IPS-18a (cell line): ENCODE data around the gene SQSTM1.

ENCODE experiments used
- H3K27ac ChIP-seq: one replicate; pipeline ENCODE4 v1.5.1; 2013; ENCODE audit warnings: low read length
- H3K27me3 ChIP-seq: one replicate; pipeline ENCODE4 v1.6.1; 2013; ENCODE audit warnings: mild to moderate bottlenecking, low read length; ENCODE audit not compliant: control insufficient read depth, insufficient read depth
- H3K36me3 ChIP-seq: one replicate; pipeline ENCODE4 v1.6.1; 2013; ENCODE audit warnings: low read depth, low read length; ENCODE audit not compliant: control insufficient read depth
- H3K4me1 ChIP-seq: one replicate; pipeline ENCODE4 v1.6.1; 2013; ENCODE audit warnings: low read depth, low read length; ENCODE audit not compliant: control insufficient read depth
- H3K4me3 ChIP-seq: one replicate; pipeline ENCODE4 v1.5.1; 2013; ENCODE audit warnings: low read length
- H3K9ac ChIP-seq: one replicate; pipeline ENCODE4 v1.6.1; 2013; ENCODE audit warnings: mild to moderate bottlenecking, low read length, moderate library complexity
- H3K9me3 ChIP-seq: one replicate; pipeline ENCODE4 v1.6.1; 2013; ENCODE audit warnings: low read depth, low read length; ENCODE audit not compliant: control insufficient read depth

The SQSTM1 gene

GRCh38 chr5:179822444-179822990, 1.8 kb downstream of the SQSTM1 start:
- H3K36me3 ChIP-seq = peaks cover 45% of the 10 kb centered on the region
- H3K27ac ChIP-seq = no peak overlapping the region
- H3K4me3 ChIP-seq = peak overlapping the region; percentile 52
- H3K4me1 ChIP-seq = peaks cover 27% of the 10 kb centered on the region
- peaks cover 9% of the 10 kb centered on the region for H3K27me3 ChIP-seq
- no peak overlapping the region for H3K9ac ChIP-seq
- H3K9me3 ChIP-seq = no peaks in the 10 kb centered on the region

GRCh38 chr5:179823937-179824744, 3.4 kb downstream of the SQSTM1 start:
- Histone ChIP-seq H3K4me3 (no peak overlapping the region), H3K4me1 (peaks cover 27% of the 10 kb centered on the region), H3K27ac (no peak overlapping the region), H3K9ac (no peak overlapping the region), H3K36me3 (peaks cover 55% of the 10 kb centered on the region), H3K27me3 (peaks cover 3% of the 10 kb centered on the region), H3K9me3 (no peaks in the 10 kb centered on the region)

DNA sequence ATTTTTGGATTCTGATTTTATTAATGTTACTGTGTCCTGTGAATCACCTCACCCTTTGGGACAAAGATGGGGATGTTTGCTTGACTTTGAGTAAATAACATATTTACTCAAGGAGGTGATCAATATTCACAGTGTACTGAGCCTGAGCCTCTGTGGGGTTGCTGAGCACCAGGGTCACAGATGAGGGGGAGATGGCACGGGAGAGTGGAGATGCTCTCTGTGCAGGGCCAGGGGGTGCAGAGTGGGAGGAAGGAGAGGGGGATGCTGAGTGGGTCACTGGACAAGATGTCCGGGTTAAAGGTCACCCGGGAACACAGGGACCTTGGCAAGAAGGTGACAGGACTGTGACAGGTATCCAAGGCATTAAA, 4.0 kb downstream of the SQSTM1 start:
- peaks cover 25% of the 10 kb centered on the region for H3K4me1 ChIP-seq
- H3K36me3 ChIP-seq = peaks cover 58% of the 10 kb centered on the region
- H3K4me3 ChIP-seq = no peak overlapping the region
- no peaks in the 10 kb centered on the region for H3K9me3 ChIP-seq
- peaks cover 2% of the 10 kb centered on the region for H3K27me3 ChIP-seq
- no peak overlapping the region for H3K27ac ChIP-seq
- no peak overlapping the region for H3K9ac ChIP-seq

DNA sequence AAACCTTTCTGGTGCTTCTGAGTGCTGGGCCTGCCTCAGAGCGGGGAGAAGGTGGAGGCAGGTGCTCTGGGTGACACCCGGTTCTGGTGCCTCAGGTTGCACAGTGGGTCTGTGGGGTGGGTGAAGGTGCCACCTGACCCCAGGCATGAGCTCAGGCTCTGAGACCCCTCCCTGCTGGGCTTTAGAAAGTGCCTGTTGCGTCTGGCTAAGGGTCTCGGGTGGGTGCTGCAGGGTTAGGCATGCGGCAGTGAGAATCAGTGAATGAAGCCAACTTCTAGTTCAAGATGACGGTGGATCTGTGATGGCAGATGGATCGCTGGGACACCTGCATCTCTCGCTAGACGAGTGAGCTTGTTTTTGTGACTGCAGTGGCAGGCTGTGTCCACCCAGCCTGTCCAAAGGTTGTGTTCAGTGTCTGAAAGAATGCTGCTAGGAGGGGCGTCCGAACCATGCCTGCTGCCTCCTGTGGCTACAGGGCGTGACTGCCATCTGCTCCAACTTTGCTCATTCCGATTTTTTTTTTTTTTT, 5.0 kb downstream of the SQSTM1 start:
- Histone ChIP-seq H3K4me1 (peaks cover 17% of the 10 kb centered on the region), H3K9ac (no peak overlapping the region), H3K4me3 (no peak overlapping the region), H3K36me3 (peaks cover 68% of the 10 kb centered on the region), H3K9me3 (no peaks in the 10 kb centered on the region), H3K27me3 (no peaks in the 10 kb centered on the region), H3K27ac (no peak overlapping the region)

- Histone ChIP-seq H3K9me3 (no peaks in the 10 kb centered on the region), H3K9ac (no peak overlapping the region), H3K4me3 (no peak overlapping the region), H3K27me3 (no peaks in the 10 kb centered on the region), H3K36me3 (peaks cover 84% of the 10 kb centered on the region), H3K4me1 (peaks cover 9% of the 10 kb centered on the region), H3K27ac (no peak overlapping the region)
Observed at GRCh38 chr5:179827680-179828079, 7.0 kb downstream of the SQSTM1 start.

GRCh38 chr5:179828756-179829421, 8.2 kb downstream of the SQSTM1 start:
- Histone ChIP-seq H3K9me3 (no peaks in the 10 kb centered on the region), H3K4me1 (peaks cover 9% of the 10 kb centered on the region), H3K4me3 (no peak overlapping the region), H3K36me3 (peaks cover 86% of the 10 kb centered on the region), H3K27me3 (no peaks in the 10 kb centered on the region), H3K27ac (no peak overlapping the region), H3K9ac (no peak overlapping the region)

DNA sequence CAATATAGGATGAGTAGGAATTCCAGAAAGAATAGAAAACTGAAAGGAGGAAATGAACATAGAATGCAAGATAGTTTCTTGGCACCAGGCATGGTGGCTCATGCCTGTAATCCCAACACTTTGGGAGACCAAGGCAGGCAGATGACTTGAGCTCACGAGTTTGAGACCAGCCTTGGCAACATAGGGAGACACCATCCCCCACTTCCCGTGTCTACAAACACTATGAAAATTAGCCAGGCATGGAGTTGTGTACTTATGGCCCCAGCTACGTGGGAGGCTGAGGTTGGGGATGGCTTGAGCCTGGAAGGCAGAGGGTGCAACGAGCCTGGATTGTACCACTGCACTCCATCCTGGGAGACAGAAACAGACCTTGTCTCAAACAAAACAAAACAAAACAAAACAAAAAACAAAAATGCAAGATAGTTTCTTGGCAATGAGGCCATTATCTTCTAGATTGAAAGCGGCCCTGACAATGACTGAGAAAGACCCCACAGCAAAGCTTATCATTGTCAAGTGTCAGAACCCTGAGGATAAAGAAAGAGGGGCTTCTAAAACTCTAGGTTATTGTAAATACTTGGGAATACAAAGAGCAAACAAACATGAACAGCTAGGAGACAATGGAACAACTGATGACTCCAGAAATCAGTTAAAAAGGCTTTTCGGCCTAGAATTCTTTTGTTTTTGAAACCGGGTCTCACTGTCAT, 9.2 kb downstream of the SQSTM1 start:
- no peak overlapping the region for H3K9ac ChIP-seq
- no peak overlapping the region for H3K4me3 ChIP-seq
- peaks cover 77% of the 10 kb centered on the region for H3K36me3 ChIP-seq
- H3K4me1 ChIP-seq = peaks cover 9% of the 10 kb centered on the region
- H3K27ac ChIP-seq = no peak overlapping the region
- no peaks in the 10 kb centered on the region for H3K27me3 ChIP-seq
- no peaks in the 10 kb centered on the region for H3K9me3 ChIP-seq

DNA sequence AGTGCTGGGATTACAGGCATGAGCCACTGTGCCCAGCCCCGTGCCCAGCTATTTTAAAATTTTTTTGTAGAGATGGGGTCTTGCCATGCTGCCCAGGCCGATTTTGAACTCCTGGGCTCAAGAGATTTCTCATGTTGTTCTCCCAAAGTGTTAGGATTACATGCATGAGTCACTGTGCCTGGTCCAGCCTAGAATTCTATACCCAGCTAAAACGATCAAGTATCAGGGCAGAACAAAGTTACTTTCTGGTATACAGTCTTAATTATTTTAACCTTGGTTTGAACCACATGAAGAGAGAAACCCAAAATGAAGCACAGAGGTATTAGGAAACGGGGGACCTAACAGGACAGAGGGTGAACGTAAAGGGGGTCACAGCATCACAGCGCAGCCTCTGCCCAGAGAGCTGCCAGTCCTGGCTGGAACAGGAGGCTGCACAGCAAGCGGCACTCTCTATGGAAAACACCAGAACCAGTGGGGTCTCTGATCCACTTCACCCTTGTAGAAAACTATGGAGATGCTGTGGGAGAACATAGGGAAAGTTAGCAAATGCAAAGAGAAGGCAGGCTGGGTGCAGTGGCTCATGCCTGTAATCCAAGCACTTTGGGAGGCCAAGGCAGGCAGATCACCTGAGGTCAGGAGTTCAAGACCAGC, 10.2 kb downstream of the SQSTM1 start:
- no peaks in the 10 kb centered on the region for H3K9me3 ChIP-seq
- H3K4me3 ChIP-seq = no peak overlapping the region
- H3K36me3 ChIP-seq = peaks cover 69% of the 10 kb centered on the region
- peaks cover 9% of the 10 kb centered on the region for H3K4me1 ChIP-seq
- H3K27ac ChIP-seq = no peak overlapping the region
- no peaks in the 10 kb centered on the region for H3K27me3 ChIP-seq
- H3K9ac ChIP-seq = no peak overlapping the region

DNA sequence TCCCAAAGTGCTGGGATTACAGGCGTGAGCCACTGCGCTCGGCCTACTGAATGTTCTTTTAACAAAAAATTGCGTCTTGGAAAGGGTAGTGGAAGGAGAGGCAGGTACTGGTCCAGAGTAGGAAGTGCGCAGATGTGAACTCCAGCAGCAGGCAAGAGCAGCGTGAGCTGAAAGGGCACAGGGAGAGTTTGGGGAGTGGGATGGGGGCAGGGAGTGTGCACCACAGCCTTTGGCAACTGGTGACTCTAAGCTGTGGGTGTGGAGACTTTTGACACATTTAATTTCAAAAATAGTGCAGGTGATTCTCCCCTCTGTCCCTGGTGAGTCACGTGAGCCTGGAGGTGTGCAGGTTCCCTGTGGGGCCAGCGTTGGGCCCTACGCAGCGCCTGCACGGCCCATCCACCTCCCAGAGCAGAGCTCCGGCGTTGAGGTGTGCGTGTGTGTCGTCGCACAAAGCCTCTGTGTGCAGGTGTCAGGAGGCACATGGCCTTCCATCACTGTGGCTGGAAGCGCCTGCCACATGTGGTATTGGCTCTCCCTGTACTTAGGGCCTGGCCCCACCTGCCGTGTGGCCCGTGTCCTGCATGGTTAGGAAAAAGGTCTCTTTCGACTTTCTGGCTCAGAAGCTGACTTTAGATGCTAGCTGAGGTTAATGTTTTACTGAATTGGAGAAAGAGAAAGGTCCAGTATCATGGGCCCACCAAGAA, 11.5 kb downstream of the SQSTM1 start:
- H3K36me3 ChIP-seq = peaks cover 70% of the 10 kb centered on the region
- H3K4me1 ChIP-seq = peaks cover 9% of the 10 kb centered on the region
- no peak overlapping the region for H3K27ac ChIP-seq
- no peaks in the 10 kb centered on the region for H3K27me3 ChIP-seq
- no peaks in the 10 kb centered on the region for H3K9me3 ChIP-seq
- no peak overlapping the region for H3K4me3 ChIP-seq
- H3K9ac ChIP-seq = no peak overlapping the region

DNA sequence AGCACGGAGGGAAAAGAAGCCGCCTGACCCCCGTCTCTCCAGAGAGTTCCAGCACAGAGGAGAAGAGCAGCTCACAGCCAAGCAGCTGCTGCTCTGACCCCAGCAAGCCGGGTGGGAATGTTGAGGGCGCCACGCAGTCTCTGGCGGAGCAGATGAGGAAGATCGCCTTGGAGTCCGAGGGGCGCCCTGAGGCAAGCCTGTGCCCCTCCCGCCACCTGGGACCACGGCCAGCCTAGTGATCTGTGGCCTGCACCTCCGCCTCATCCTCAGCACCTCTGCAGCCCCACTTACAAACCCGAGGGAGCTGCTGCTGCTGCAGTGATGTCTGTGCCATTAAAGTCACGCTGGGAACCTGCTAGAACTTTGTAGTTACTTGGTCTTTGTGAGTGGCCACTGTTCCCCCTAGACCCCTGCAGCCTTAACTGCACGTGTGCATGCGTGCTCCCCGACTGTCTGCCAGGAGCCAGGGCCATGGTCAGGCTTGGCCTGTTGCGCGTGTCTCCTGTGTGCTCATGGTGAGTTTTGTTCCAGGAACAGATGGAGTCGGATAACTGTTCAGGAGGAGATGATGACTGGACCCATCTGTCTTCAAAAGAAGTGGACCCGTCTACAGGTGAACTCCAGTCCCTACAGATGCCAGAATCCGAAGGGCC, 12.5 kb downstream of the SQSTM1 start:
- H3K4me3 ChIP-seq = no peak overlapping the region
- no peaks in the 10 kb centered on the region for H3K27me3 ChIP-seq
- no peak overlapping the region for H3K27ac ChIP-seq
- peaks cover 72% of the 10 kb centered on the region for H3K36me3 ChIP-seq
- H3K9me3 ChIP-seq = no peaks in the 10 kb centered on the region
- peaks cover 9% of the 10 kb centered on the region for H3K4me1 ChIP-seq
- H3K9ac ChIP-seq = no peak overlapping the region
